Astrocyte (in vitro differentiated cells and primary cell): ENCODE results near the gene CUEDC2. TPM values are rescaled to one million over a fixed set of nuclear protein-coding genes. Genes with fewer than 3 reads are reported as not detected.
A peak's percentile ranks its signal among the peaks of the same experiment; 100 is the strongest.

Source experiments
- DNase-seq: peaks from one replicate; pipeline ENCODE4 v3.0.0-alpha.2; 2010; ENCODE audit warnings: low read depth
- FAIRE-seq: peaks from 2 replicates; lab custom pipeline; 2011; peaks lifted over from hg19 to GRCh38; lab: Jason Lieb, UNC
- H2AFZ ChIP-seq: 2 replicates; pipeline ENCODE4 v1.6.0; 2012; ENCODE audit warnings: low read depth, low read length, inconsistent platforms
- H3K27ac ChIP-seq: 2 replicates; pipeline ENCODE4 v1.5.1; 2011; ENCODE audit warnings: low read depth, low read length, inconsistent platforms
- H3K27me3 ChIP-seq: 2 replicates; pipeline ENCODE4 v1.6.0; 2011; ENCODE audit warnings: low read length, inconsistent platforms; ENCODE audit not compliant: insufficient read depth
- H3K36me3 ChIP-seq: 2 replicates; pipeline ENCODE4 v1.5.1; 2011; ENCODE audit warnings: low read length, inconsistent platforms; ENCODE audit not compliant: insufficient read depth
- H3K4me1 ChIP-seq: 2 replicates; pipeline ENCODE4 v1.5.1; 2011; ENCODE audit warnings: low read length, inconsistent platforms; ENCODE audit not compliant: insufficient read depth
- H3K4me2 ChIP-seq: 2 replicates; pipeline ENCODE4 v1.6.0; 2012; ENCODE audit warnings: low read length, inconsistent platforms
- H3K4me3 ChIP-seq: 2 replicates; pipeline ENCODE4 v1.5.1; 2011; ENCODE audit warnings: low read depth, mild to moderate bottlenecking, low read length, inconsistent platforms; ENCODE audit not compliant: insufficient read depth
- H3K79me2 ChIP-seq: 2 replicates; pipeline ENCODE4 v1.6.0; 2012; ENCODE audit warnings: mild to moderate bottlenecking, low read length, inconsistent platforms; ENCODE audit not compliant: insufficient read depth
- H3K9ac ChIP-seq: 2 replicates; pipeline ENCODE4 v1.6.0; 2012; ENCODE audit warnings: mild to moderate bottlenecking, low read length, inconsistent platforms
- H3K9me3 ChIP-seq: 2 replicates; pipeline ENCODE4 v1.5.1; 2012; ENCODE audit warnings: low read depth, mild to moderate bottlenecking, low read length, inconsistent platforms; ENCODE audit not compliant: insufficient read depth
- H4K20me1 ChIP-seq: 2 replicates; pipeline ENCODE4 v1.6.0; 2012; ENCODE audit warnings: low read length, inconsistent platforms; ENCODE audit not compliant: insufficient read depth
- H3K27ac Mint-ChIP-seq: one replicate; pipeline ENCODE4 v1.8.0; 2021; ENCODE audit warnings: mild to moderate bottlenecking, mixed read lengths; ENCODE audit not compliant: unreplicated experiment
- H3K27me3 Mint-ChIP-seq: one replicate; pipeline ENCODE4 v1.8.0; 2021; ENCODE audit warnings: low read depth, mixed read lengths; ENCODE audit not compliant: unreplicated experiment
- H3K36me3 Mint-ChIP-seq: one replicate; pipeline ENCODE4 v1.8.0; 2021; ENCODE audit warnings: low read depth, mixed read lengths; ENCODE audit not compliant: unreplicated experiment
- H3K4me1 Mint-ChIP-seq: one replicate; pipeline ENCODE4 v1.8.0; 2021; ENCODE audit warnings: low read depth, mixed read lengths; ENCODE audit not compliant: unreplicated experiment
- H3K4me3 Mint-ChIP-seq: one replicate; pipeline ENCODE4 v1.8.0; 2021; ENCODE audit warnings: mild to moderate bottlenecking, moderate library complexity, mixed read lengths; ENCODE audit not compliant: unreplicated experiment
- H3K9me3 Mint-ChIP-seq: one replicate; pipeline ENCODE4 v1.8.0; 2021; ENCODE audit warnings: mild to moderate bottlenecking, mixed read lengths; ENCODE audit not compliant: unreplicated experiment
- EZH2 ChIP-seq: IDR thresholded peaks from 2 replicates; pipeline ENCODE4 v1.6.1; 2012; ENCODE audit warnings: mild to moderate bottlenecking, low read length, inconsistent platforms; ENCODE audit not compliant: insufficient read depth
- total RNA-seq: library from RNA; stranded (reverse); gene quantifications from 2 replicates; pipeline ENCODE4 v1.2.1, GENCODE V29; 2021
- TF ChIP-seq, protein P1 (sequence below): IDR thresholded peaks from 2 replicates; pipeline ENCODE4 v1.5.1; 2011; ENCODE audit warnings: low read depth, mild to moderate bottlenecking, inconsistent platforms, low read length, moderate library complexity; ENCODE audit not compliant: insufficient read depth

The CUEDC2 gene
- total RNA-seq, 1 donor from 2014 or later: 49.1 TPM

DNA sequence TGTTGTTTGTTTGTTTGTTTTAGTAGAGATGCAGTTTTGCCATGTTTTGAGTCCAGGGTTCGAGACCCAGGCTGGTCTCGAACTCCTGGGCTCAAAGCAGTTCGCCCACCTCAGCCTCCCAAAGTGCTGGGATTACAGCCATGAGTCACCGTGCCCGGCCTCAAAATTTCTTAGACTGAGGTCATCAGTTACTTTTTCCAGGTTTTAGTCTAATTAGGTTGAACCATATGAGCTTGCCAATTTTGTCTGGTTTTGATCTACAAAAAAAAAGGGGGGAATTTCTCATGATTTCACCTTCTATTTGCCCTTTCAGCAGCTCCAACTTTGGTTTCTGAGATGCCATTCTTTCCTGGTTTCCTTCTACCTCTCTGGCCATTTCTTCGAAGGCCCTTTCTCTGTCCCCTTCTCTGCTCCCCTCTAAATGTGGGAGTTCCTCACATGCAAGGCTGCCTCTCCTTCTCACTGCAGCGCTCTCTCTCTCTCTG, 5.5 kb downstream of the CUEDC2 start:
- H2AFZ ChIP-seq: no peak overlapping the region
- FAIRE-seq: no peak

DNA sequence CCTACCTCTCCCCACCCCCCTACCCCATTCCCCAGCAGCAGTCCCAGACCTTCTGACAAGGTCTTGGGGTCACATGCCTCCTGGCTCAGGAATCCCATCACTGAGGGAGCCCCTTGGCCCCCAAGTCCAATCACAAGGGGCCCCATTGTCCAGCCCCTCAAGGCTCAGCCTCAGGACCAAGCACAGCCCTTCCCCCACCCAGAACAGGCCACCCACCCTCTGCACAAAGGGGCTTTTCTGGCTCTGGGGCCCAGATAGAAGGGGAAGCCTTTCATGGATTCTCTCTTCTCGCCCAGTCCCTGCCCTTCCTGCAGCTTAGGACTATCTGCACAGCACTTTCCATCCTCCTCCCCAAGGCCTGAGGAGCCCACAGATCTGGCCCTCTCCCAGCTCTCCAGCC, 6.9 kb downstream of the CUEDC2 start:
- peaks cover 5% of the 10 kb centered on the region for H3K4me1 Mint-ChIP-seq
- Histone ChIP-seq H3K4me1 (peaks cover 17% of the 10 kb centered on the region), H2AFZ (no peak overlapping the region), H3K36me3 (no peaks in the 10 kb centered on the region), H3K4me3 (no peak overlapping the region), H3K27ac (no peak overlapping the region), H3K27me3 (no peaks in the 10 kb centered on the region), H4K20me1 (peaks cover 32% of the 10 kb centered on the region), H3K9ac (no peak overlapping the region), H3K4me2 (no peak overlapping the region), H3K79me2 (peaks cover 12% of the 10 kb centered on the region), H3K9me3 (no peaks in the 10 kb centered on the region)
- H3K27ac Mint-ChIP-seq: no peak overlapping the region
- TF ChIP-seq, protein P1, sequence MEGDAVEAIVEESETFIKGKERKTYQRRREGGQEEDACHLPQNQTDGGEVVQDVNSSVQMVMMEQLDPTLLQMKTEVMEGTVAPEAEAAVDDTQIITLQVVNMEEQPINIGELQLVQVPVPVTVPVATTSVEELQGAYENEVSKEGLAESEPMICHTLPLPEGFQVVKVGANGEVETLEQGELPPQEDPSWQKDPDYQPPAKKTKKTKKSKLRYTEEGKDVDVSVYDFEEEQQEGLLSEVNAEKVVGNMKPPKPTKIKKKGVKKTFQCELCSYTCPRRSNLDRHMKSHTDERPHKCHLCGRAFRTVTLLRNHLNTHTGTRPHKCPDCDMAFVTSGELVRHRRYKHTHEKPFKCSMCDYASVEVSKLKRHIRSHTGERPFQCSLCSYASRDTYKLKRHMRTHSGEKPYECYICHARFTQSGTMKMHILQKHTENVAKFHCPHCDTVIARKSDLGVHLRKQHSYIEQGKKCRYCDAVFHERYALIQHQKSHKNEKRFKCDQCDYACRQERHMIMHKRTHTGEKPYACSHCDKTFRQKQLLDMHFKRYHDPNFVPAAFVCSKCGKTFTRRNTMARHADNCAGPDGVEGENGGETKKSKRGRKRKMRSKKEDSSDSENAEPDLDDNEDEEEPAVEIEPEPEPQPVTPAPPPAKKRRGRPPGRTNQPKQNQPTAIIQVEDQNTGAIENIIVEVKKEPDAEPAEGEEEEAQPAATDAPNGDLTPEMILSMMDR: no peak
- no peak for TF ChIP-seq EZH2
- H3K9me3 Mint-ChIP-seq: no peaks in the 10 kb centered on the region
- FAIRE-seq (no peak), DNase-seq (no peak)
- no peak overlapping the region for H3K4me3 Mint-ChIP-seq
- H3K27me3 Mint-ChIP-seq: no peaks in the 10 kb centered on the region
- H3K36me3 Mint-ChIP-seq: peaks cover 15% of the 10 kb centered on the region

More for the DNA sequence above, 5.5 kb downstream of the CUEDC2 start:
- peaks cover 19% of the 10 kb centered on the region for H3K4me1 ChIP-seq
- H3K27me3 ChIP-seq: no peaks in the 10 kb centered on the region
- Mint-ChIP-seq H3K4me3 (no peak overlapping the region), H3K4me1 (peaks cover 9% of the 10 kb centered on the region), H3K9me3 (no peaks in the 10 kb centered on the region), H3K27ac (no peak overlapping the region), H3K36me3 (peaks cover 15% of the 10 kb centered on the region), H3K27me3 (no peaks in the 10 kb centered on the region)
- DNase-seq: peak; percentile 55
- H3K4me3 ChIP-seq: no peak overlapping the region
- TF ChIP-seq EZH2: no peak
- TF ChIP-seq, protein P1: no peak
- no peak overlapping the region for H3K9ac ChIP-seq
- H3K27ac ChIP-seq: no peak overlapping the region
- H3K36me3 ChIP-seq: no peaks in the 10 kb centered on the region
- H4K20me1 ChIP-seq: peaks cover 32% of the 10 kb centered on the region
- H3K9me3 ChIP-seq: no peaks in the 10 kb centered on the region
- H3K4me2 ChIP-seq: no peak overlapping the region
- peaks cover 12% of the 10 kb centered on the region for H3K79me2 ChIP-seq

DNA sequence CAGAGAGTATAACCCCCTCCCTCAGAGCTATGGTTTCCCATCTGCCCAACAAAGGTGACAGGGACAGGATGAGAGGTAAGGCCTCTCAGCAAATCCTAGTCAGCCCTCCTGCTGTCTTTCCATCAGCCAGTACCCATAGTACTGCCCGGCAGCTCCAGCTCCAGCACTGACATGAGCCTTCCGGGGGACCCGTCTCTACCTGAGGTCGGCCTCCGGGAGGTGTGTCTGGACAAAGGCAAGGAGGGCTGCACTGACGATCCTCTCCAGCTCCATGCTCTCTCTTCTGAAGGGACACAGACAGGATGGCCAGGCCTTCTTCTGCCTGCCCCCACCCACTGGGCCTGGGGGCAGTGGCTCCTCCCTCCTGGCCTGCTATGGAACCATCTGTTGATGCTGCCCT, 7.5 kb downstream of the CUEDC2 start:
- peaks cover 5% of the 10 kb centered on the region for H3K4me1 Mint-ChIP-seq
- Histone ChIP-seq H3K9me3 (no peaks in the 10 kb centered on the region), H3K27ac (no peak overlapping the region), H3K4me3 (no peak overlapping the region), H2AFZ (no peak overlapping the region), H4K20me1 (peaks cover 32% of the 10 kb centered on the region), H3K36me3 (no peaks in the 10 kb centered on the region), H3K9ac (no peak overlapping the region), H3K4me2 (no peak overlapping the region), H3K79me2 (peaks cover 12% of the 10 kb centered on the region), H3K27me3 (no peaks in the 10 kb centered on the region), H3K4me1 (peaks cover 22% of the 10 kb centered on the region)
- H3K4me3 Mint-ChIP-seq: no peak overlapping the region
- no peak overlapping the region for H3K27ac Mint-ChIP-seq
- no peak for FAIRE-seq
- peaks cover 15% of the 10 kb centered on the region for H3K36me3 Mint-ChIP-seq
- no peaks in the 10 kb centered on the region for H3K9me3 Mint-ChIP-seq
- TF ChIP-seq, protein P1: no peak
- TF ChIP-seq EZH2: no peak
- DNase-seq: no peak
- H3K27me3 Mint-ChIP-seq: no peaks in the 10 kb centered on the region
